SK-N-SH (cell line): ENCODE results near the gene TCEANC.

Experiments
- RXRA ChIP-seq: IDR thresholded peaks from 2 replicates; pipeline ENCODE4 v1.4.0; 2012; ENCODE audit warnings: low read depth, mild to moderate bottlenecking, borderline replicate concordance
- TF ChIP-seq, protein P1 (sequence below): fragments of 200-600 bp; sonication (generic); IDR thresholded peaks from 2 replicates; pipeline ENCODE4 v1.6.1; 2017; ENCODE audit warnings: antibody characterized with exemption, mild to moderate bottlenecking, moderate library complexity

DNA sequence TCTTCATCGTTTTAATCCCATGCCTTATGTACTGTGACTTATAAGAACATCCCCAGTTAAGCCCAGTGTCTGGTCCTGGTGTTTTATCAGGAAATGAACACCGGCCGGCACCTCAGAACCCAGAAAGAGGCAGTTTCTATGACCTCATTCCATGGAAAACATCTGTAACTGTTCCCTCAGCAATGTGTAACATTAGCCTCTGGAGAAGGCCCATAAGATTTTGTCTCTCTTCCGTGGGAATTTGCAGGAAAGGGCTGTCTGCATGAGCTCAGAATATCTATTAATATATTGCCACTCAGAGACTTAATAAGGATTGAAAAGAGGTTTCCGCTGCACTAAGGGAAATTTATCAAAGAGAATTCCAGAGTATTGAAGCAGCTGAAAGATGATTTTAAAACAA is 3.1 kb upstream of the TCEANC start:
- TF ChIP-seq RXRA: no peak
- TF ChIP-seq, protein P1, sequence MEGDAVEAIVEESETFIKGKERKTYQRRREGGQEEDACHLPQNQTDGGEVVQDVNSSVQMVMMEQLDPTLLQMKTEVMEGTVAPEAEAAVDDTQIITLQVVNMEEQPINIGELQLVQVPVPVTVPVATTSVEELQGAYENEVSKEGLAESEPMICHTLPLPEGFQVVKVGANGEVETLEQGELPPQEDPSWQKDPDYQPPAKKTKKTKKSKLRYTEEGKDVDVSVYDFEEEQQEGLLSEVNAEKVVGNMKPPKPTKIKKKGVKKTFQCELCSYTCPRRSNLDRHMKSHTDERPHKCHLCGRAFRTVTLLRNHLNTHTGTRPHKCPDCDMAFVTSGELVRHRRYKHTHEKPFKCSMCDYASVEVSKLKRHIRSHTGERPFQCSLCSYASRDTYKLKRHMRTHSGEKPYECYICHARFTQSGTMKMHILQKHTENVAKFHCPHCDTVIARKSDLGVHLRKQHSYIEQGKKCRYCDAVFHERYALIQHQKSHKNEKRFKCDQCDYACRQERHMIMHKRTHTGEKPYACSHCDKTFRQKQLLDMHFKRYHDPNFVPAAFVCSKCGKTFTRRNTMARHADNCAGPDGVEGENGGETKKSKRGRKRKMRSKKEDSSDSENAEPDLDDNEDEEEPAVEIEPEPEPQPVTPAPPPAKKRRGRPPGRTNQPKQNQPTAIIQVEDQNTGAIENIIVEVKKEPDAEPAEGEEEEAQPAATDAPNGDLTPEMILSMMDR: no peak
